ENCODE results near the gene TRIM69.

GRCh38 chr15:44719293-44719999, 16.9 kb upstream of the TRIM69 start:
- TF ChIP-seq CTCF (IDR thresholded peaks at IDR 0.05) (no peak), POLR2A (IDR thresholded peaks at IDR 0.05) (no peak)

All from heart left ventricle (tissue), 13 donors.